Right atrium auricular region (tissue), 2 donors: Measurements from ENCODE around the gene C1orf115. TPM values are rescaled to one million over a fixed set of nuclear protein-coding genes. Genes with fewer than 3 reads are reported as not detected.
"Not testable (repeated sequence)": the region's sequence is repeated elsewhere in the genome, so short reads cannot be mapped to it uniquely, and the experiment has no call there.

Source experiments
- DNase-seq: peaks from one replicate; pipeline ENCODE4 v3.0.0-alpha.2; 2019; ENCODE audit warnings: low spot score
- H3K27ac ChIP-seq, 2 donors: fragments of 200-600 bp; sonication (generic); 1 replicate in 1 of 2; 2 replicates in 1 of 2; pipeline ENCODE4 v1.5.1; 2016 to 2019
- H3K27me3 ChIP-seq, 2 donors: fragments of 200-600 bp; sonication (generic); one replicate each; pipeline versions ENCODE4 v1.5.1 to v1.6.0; 2017 to 2019
- H3K36me3 ChIP-seq: fragments of 200-600 bp; sonication (generic); one replicate; pipeline ENCODE4 v1.5.1; 2016
- H3K4me1 ChIP-seq, 2 donors: fragments of 200-600 bp; sonication (generic); one replicate each; pipeline versions ENCODE4 v1.5.1 to v1.6.0; 2017 to 2019
- H3K4me3 ChIP-seq, 2 donors: fragments of 200-600 bp; sonication (generic); 1 replicate in 1 of 2; 2 replicates in 1 of 2; pipeline ENCODE4 v1.5.1; 2017 to 2019; ENCODE audit warnings: mild to moderate bottlenecking in 1 of 2, moderate library complexity in 1 of 2
- H3K9me3 ChIP-seq, 2 donors: fragments of 200-600 bp; sonication (generic); one replicate each; pipeline ENCODE4 v1.5.1; 2019
- total RNA-seq, 2 donors: library from RNA; depleted of rRNA; stranded (reverse); fragments of >200 nt; gene quantifications; one replicate each; pipeline ENCODE4 v1.1.0, GENCODE V29; 2016
- TF ChIP-seq, protein P1 (sequence below), 2 donors: fragments of 200-600 bp; sonication (generic); IDR thresholded peaks; one replicate each; pipeline ENCODE4 v1.5.1; 2019; ENCODE audit warnings: antibody characterized with exemption in 2 of 2

The C1orf115 gene
- total RNA-seq, 2 donors from 2014 or later = 19.2 to 19.8 TPM

GRCh38 chr1:220732621-220733020 is 42.5 kb downstream of the C1orf115 start:
- Histone ChIP-seq H3K36me3 (no peaks in the 10 kb centered on the region), H3K9me3 (no peaks in the 10 kb centered on the region), H3K27ac (peak overlapping the region; percentile 52 to 90), H3K4me3 (peak overlapping the region; percentile 20 to 29), H3K27me3 (no peaks in the 10 kb centered on the region), H3K4me1 (peaks cover 0 to 15% of the 10 kb centered on the region in 2 donors)
- TF ChIP-seq, protein P1, sequence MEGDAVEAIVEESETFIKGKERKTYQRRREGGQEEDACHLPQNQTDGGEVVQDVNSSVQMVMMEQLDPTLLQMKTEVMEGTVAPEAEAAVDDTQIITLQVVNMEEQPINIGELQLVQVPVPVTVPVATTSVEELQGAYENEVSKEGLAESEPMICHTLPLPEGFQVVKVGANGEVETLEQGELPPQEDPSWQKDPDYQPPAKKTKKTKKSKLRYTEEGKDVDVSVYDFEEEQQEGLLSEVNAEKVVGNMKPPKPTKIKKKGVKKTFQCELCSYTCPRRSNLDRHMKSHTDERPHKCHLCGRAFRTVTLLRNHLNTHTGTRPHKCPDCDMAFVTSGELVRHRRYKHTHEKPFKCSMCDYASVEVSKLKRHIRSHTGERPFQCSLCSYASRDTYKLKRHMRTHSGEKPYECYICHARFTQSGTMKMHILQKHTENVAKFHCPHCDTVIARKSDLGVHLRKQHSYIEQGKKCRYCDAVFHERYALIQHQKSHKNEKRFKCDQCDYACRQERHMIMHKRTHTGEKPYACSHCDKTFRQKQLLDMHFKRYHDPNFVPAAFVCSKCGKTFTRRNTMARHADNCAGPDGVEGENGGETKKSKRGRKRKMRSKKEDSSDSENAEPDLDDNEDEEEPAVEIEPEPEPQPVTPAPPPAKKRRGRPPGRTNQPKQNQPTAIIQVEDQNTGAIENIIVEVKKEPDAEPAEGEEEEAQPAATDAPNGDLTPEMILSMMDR (IDR thresholded peaks at IDR 0.05) = no peak
- DNase-seq = no peak

DNA sequence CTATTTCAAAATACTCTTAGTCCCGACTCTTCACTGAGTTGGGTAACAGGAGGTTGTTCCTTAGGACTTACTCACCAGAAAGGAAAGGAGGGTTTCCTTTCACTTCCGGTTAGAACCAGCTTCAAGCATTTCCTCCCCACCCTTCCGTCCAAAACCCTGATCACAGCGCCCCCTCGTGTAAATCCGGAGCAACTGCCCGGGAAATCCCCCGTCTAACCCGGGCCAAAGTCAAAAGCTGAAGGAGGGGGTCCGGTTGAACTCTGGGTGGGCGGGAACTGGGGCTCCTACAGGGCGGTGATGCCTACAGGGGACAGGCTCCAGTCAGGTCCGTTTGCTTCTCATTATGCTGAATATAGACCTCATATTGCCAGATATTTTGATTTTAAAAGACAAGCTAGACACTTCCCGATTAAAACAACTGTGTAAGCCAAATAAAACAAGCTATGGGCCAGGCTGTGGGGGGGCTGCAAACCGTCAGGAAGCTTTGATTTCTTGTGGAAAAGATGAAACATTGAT is 43.0 kb downstream of the C1orf115 start:
- peaks cover 0 to 15% of the 10 kb centered on the region in 2 donors for H3K4me1 ChIP-seq
- TF ChIP-seq, protein P1 (IDR thresholded peaks at IDR 0.05) = peak; percentile 82 to 97
- no peaks in the 10 kb centered on the region for H3K36me3 ChIP-seq
- DNase-seq = peak; percentile 89
- H3K27ac ChIP-seq = peak overlapping the region; percentile 52 to 90
- H3K4me3 ChIP-seq = peak overlapping the region; percentile 20 to 29
- H3K9me3 ChIP-seq = no peaks in the 10 kb centered on the region
- H3K27me3 ChIP-seq = no peaks in the 10 kb centered on the region

DNA sequence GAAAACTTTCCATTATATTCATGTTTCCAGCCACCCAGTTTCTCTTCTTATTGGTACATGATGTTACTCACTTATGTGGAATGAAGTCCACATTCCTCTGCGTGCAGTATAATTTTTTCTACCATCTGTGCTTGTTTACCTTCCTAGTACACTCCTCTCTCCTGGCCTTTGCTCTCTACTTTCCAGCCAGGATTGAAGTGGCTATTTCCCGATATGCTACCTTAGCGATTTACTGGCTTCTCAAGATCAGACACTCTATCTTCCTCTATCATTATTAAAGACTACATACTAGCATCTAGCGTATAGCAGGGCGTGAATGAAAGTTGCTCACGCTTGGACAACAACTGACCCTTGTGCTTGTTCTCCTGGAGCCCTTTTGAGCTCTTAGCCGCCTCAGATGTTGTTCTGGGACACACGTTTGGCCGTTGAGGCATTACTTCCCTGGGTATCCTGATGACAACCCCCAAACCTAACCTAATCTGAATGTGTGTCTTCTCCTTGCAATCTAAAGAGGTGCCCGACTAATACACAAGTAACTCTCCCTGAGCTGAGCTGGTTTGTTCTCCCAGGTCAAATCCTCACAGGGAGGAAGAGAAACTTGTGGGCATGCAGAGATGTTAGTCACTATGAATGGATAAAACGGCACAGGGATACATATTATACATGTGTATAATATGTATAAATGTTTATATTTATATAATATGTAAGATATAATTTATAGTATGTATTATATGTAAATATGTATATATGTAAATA is 44.6 kb downstream of the C1orf115 start:
- Histone ChIP-seq H3K9me3 (no peaks in the 10 kb centered on the region), H3K27ac (no peak overlapping the region), H3K27me3 (no peaks in the 10 kb centered on the region), H3K36me3 (no peaks in the 10 kb centered on the region), H3K4me3 (no peak overlapping the region), H3K4me1 (peaks cover 0 to 15% of the 10 kb centered on the region in 2 donors)
- TF ChIP-seq, protein P1 (IDR thresholded peaks at IDR 0.05) = no peak
- no peak for DNase-seq

GRCh38 chr1:220736283-220736682 is 46.1 kb downstream of the C1orf115 start:
- peaks cover 0 to 15% of the 10 kb centered on the region in 2 donors for H3K4me1 ChIP-seq
- not testable (repeated sequence) for H3K9me3 ChIP-seq, H3K27ac ChIP-seq, DNase-seq, H3K4me3 ChIP-seq, H3K27me3 ChIP-seq, H3K36me3 ChIP-seq

DNA sequence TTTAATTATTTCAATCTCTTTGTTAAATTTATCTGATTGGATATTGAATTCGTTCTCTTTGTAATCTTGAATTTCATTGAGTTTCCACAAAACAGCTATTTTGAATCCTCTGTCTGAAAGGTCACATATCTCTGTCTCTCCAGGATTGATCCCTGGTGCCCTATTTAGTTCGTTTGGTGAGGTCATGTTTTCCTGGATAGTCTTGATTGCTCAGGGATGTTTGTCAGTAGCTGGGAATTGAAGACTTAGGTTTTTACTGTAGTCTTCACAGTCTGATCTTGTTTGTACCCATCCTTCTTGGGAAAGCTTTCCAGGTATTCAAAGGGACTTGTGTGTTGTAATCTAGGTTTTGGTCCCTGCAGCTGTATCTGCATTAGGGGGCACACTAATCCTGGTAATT is 51.2 kb downstream of the C1orf115 start:
- TF ChIP-seq, protein P1 (IDR thresholded peaks at IDR 0.05) = no peak

GRCh38 chr1:220741825-220742224 is 51.7 kb downstream of the C1orf115 start:
- TF ChIP-seq, protein P1 (IDR thresholded peaks at IDR 0.05) = no peak
- Histone ChIP-seq H3K36me3 (no peaks in the 10 kb centered on the region), H3K27me3 (no peaks in the 10 kb centered on the region), H3K27ac (no peak overlapping the region), H3K9me3 (no peaks in the 10 kb centered on the region), H3K4me3 (no peak overlapping the region), H3K4me1 (peaks cover 0 to 2% of the 10 kb centered on the region in 2 donors)
- no peak for DNase-seq

More for the DNA sequence above, 51.2 kb downstream of the C1orf115 start:
- no peaks in the 10 kb centered on the region for H3K27me3 ChIP-seq
- H3K4me1 ChIP-seq = no peaks in the 10 kb centered on the region
- H3K36me3 ChIP-seq = no peaks in the 10 kb centered on the region
- no peak for DNase-seq
- no peaks in the 10 kb centered on the region for H3K9me3 ChIP-seq
- H3K4me3 ChIP-seq = no peak overlapping the region
- no peak overlapping the region for H3K27ac ChIP-seq
